H9 (cell line): Measurements from ENCODE around the gene ACAP2. TPM values are rescaled to one million over a fixed set of nuclear protein-coding genes. Genes with fewer than 3 reads are reported as not detected.

Experiments
- DNase-seq: peaks from one replicate; pipeline ENCODE4 v3.0.0-alpha.2; 2017
- H2AFZ ChIP-seq: one replicate; pipeline ENCODE4 v1.6.1; 2013; ENCODE audit warnings: mild to moderate bottlenecking, low read length, control low read depth, moderate library complexity
- H2AK5ac ChIP-seq: 2 replicates; pipeline ENCODE4 v1.6.1; 2013; ENCODE audit warnings: low read length, control low read depth, mixed read lengths; ENCODE audit not compliant: insufficient read length
- H2BK120ac ChIP-seq: one replicate; pipeline ENCODE4 v1.6.1; 2013; ENCODE audit warnings: low read depth, mild to moderate bottlenecking, low read length, control low read depth, inconsistent platforms; ENCODE audit not compliant: poor library complexity, severe bottlenecking
- H2BK12ac ChIP-seq: 2 replicates; pipeline ENCODE4 v1.6.1; 2013; ENCODE audit warnings: low read length, control low read depth, mixed read lengths, low read depth; ENCODE audit not compliant: insufficient read length
- H2BK15ac ChIP-seq: 2 replicates; pipeline ENCODE4 v1.6.1; 2013; ENCODE audit warnings: low read depth, low read length, control low read depth
- H2BK20ac ChIP-seq: one replicate; pipeline ENCODE4 v1.6.1; 2013; ENCODE audit warnings: low read depth, mild to moderate bottlenecking, low read length, control low read depth, inconsistent platforms; ENCODE audit not compliant: poor library complexity, severe bottlenecking
- H2BK5ac ChIP-seq: 2 replicates; pipeline ENCODE4 v1.6.1; 2013; ENCODE audit warnings: low read length, control low read depth, mixed read lengths; ENCODE audit not compliant: insufficient read length
- H3K14ac ChIP-seq: 2 replicates; pipeline ENCODE4 v1.6.1; 2013; ENCODE audit warnings: low read length, control low read depth; ENCODE audit not compliant: insufficient read depth
- H3K18ac ChIP-seq: 2 replicates; pipeline ENCODE4 v1.6.1; 2013; ENCODE audit warnings: low read depth, mild to moderate bottlenecking, mixed read lengths, low read length, control low read depth; ENCODE audit not compliant: insufficient read length
- H3K23ac ChIP-seq: 2 replicates; pipeline ENCODE4 v1.6.1; 2013; ENCODE audit warnings: low read length, control low read depth, mixed read lengths, low read depth; ENCODE audit not compliant: insufficient read length
- H3K23me2 ChIP-seq: 2 replicates; pipeline ENCODE4 v1.6.1; 2013; ENCODE audit warnings: low read depth, mild to moderate bottlenecking, mixed read lengths, low read length, control low read depth; ENCODE audit not compliant: insufficient read length, poor library complexity, severe bottlenecking
- H3K27ac ChIP-seq: 2 replicates; pipeline ENCODE4 v1.5.1; 2013; ENCODE audit warnings: low read length, control low read depth, mixed read lengths, low read depth; ENCODE audit not compliant: insufficient read length
- H3K27me3 ChIP-seq: 2 replicates; pipeline ENCODE4 v1.6.1; 2013; ENCODE audit warnings: low read length, control low read depth, inconsistent platforms; ENCODE audit not compliant: insufficient read depth
- H3K4ac ChIP-seq: 2 replicates; pipeline ENCODE4 v1.6.1; 2013; ENCODE audit warnings: low read depth, mild to moderate bottlenecking, control low read depth, inconsistent platforms, low read length, moderate library complexity
- H3K4me1 ChIP-seq: 2 replicates; pipeline ENCODE4 v1.6.1; 2013; ENCODE audit warnings: low read length, control low read depth, inconsistent platforms; ENCODE audit not compliant: insufficient read depth
- H3K4me2 ChIP-seq: 2 replicates; pipeline ENCODE4 v1.6.1; 2013; ENCODE audit warnings: low read length, control low read depth, mixed read lengths; ENCODE audit not compliant: insufficient read length, insufficient read depth
- H3K56ac ChIP-seq: 2 replicates; pipeline ENCODE4 v1.6.1; 2013; ENCODE audit warnings: low read depth, mild to moderate bottlenecking, mixed read lengths, low read length, control low read depth; ENCODE audit not compliant: insufficient read length
- H3K79me1 ChIP-seq: 2 replicates; pipeline ENCODE4 v1.6.1; 2013; ENCODE audit warnings: low read depth, mild to moderate bottlenecking, moderate library complexity, low read length, control low read depth, inconsistent platforms; ENCODE audit not compliant: insufficient read depth, poor library complexity, severe bottlenecking
- H3K79me2 ChIP-seq: 2 replicates; pipeline ENCODE4 v1.6.1; 2013; ENCODE audit warnings: low read length, control low read depth, inconsistent platforms; ENCODE audit not compliant: insufficient read depth
- H3K9ac ChIP-seq: 2 replicates; pipeline ENCODE4 v1.6.1; 2013; ENCODE audit warnings: low read length, control low read depth, mixed read lengths; ENCODE audit not compliant: insufficient read length; ENCODE audit errors: extremely low read depth
- H3K9me3 ChIP-seq: one replicate; pipeline ENCODE4 v1.6.1; 2013; ENCODE audit warnings: low read depth, low read length, inconsistent platforms; ENCODE audit not compliant: control insufficient read depth
- H3T11ph ChIP-seq: one replicate; pipeline ENCODE4 v1.6.1; 2013; ENCODE audit warnings: mild to moderate bottlenecking, low read length, control low read depth, inconsistent platforms
- H4K20me1 ChIP-seq: one replicate; pipeline ENCODE4 v1.6.1; 2013; ENCODE audit not compliant: control insufficient read depth, insufficient read length, insufficient read depth
- H4K5ac ChIP-seq: 2 replicates; pipeline ENCODE4 v1.6.1; 2013; ENCODE audit warnings: low read depth, mild to moderate bottlenecking, mixed read lengths, low read length, control low read depth; ENCODE audit not compliant: insufficient read length
- H4K8ac ChIP-seq: replicated peaks from 2 replicates; pipeline ENCODE4 v1.6.1; 2013; ENCODE audit warnings: low read length, control low read depth, mixed read lengths, low read depth; ENCODE audit not compliant: insufficient read length
- H4K91ac ChIP-seq: 2 replicates; pipeline ENCODE4 v1.6.1; 2013; ENCODE audit warnings: low read depth, mild to moderate bottlenecking, moderate library complexity, mixed read lengths, low read length, control low read depth; ENCODE audit not compliant: insufficient read length
- H3K27ac Mint-ChIP-seq, 3 experiments: 2 replicates in 2 of 3; 3 replicates in 1 of 3; pipeline ENCODE4 v1.8.0; 2020 to 2021; ENCODE audit warnings: mixed read lengths in 3 of 3, mild to moderate bottlenecking in 1 of 3, moderate library complexity in 1 of 3
- H3K27me3 Mint-ChIP-seq: 2 replicates; pipeline ENCODE4 v1.8.0; 2021; ENCODE audit warnings: low read depth, mild to moderate bottlenecking, moderate library complexity, mixed read lengths
- H3K36me3 Mint-ChIP-seq, 3 experiments: 2 replicates in 2 of 3; 3 replicates in 1 of 3; pipeline ENCODE4 v1.8.0; 2020 to 2021; ENCODE audit warnings: low read depth in 3 of 3, mixed read lengths in 3 of 3; ENCODE audit not compliant: insufficient read depth in 1 of 3
- H3K4me1 Mint-ChIP-seq, 2 experiments: 2 replicates each; pipeline ENCODE4 v1.8.0; 2020; ENCODE audit warnings: mixed read lengths in 2 of 2
- H3K4me3 Mint-ChIP-seq, 2 experiments: 2 replicates in 1 of 2; 3 replicates in 1 of 2; pipeline ENCODE4 v1.8.0; 2020 to 2021; ENCODE audit warnings: mild to moderate bottlenecking in 2 of 2, mixed read lengths in 2 of 2, moderate library complexity in 1 of 2
- H3K9me3 Mint-ChIP-seq, 2 experiments: 2 replicates in 1 of 2; 3 replicates in 1 of 2; pipeline ENCODE4 v1.8.0; 2020; ENCODE audit warnings: mild to moderate bottlenecking in 2 of 2, mixed read lengths in 2 of 2, moderate library complexity in 1 of 2
- WGBS: extraction: QIAGEN DNeasy Blood & Tissue Kit; methylation state at CpG from one replicate; pipeline ENCODE4 v1.1.7; 2013; ENCODE audit warnings: missing lambda C conversion rate, low lambda C conversion rate, mixed read lengths; ENCODE audit not compliant: insufficient read length; ENCODE audit errors: extremely low coverage; 5-methylcytosine and 5-hydroxymethylcytosine counted together
- total RNA-seq: library from RNA; stranded (reverse); gene quantifications from 2 replicates; pipeline ENCODE4 v1.2.1, GENCODE V29; 2021
- TF ChIP-seq, protein P1 (sequence below): fragments of 200-600 bp; sonication (generic); conservative IDR thresholded peaks from 3 replicates; pipeline ENCODE4 v1.8.0; 2021; ENCODE audit warnings: antibody characterized with exemption, mild to moderate bottlenecking

Gene ACAP2
- total RNA-seq, 1 experiment from 2014 or later: 30.8 TPM

DNA sequence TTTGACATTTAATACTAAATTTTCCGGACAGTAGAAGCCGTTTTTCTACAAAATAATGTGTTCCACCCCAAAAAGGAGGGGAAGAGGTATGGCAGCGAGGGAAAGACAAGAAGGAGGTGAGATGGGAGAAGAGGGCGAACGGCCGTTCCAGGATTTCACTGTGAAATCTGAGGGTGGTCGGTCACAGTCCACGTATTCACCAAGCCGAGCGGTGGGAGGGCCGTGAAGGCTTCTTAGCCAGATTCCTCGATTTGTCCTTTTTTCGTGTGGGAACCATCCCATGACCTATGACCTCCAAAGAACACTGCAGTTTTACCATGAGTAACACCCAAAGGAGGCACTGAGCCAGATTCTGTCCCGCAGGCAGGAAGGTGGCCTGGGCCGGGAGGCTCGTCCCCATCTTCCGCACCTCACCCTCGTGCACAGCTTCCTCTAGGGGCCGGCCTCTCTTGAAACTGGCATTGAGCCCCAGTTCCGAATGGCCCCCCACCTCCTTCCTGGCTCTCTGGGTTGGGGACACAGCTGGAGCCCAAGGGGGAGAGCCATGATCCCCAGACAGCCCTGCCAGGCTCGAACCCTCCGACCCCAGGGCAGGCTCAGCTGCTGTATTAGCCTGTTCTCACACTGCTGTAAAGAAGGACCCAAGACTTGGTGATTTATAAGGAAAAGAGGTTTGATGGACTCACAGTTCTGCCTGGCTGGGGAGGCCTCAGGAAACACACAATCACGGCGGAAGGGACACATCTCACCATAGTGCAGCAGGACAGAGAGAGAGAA is 195.5 kb downstream of the ACAP2 start:
- Histone ChIP-seq H2BK5ac (no peak overlapping the region), H3K4me1 (no peaks in the 10 kb centered on the region; the same call in 1 of the 2 replicates), H2AK5ac (no peak overlapping the region), H3K14ac (no peak overlapping the region; the same call in 1 of the 2 replicates), H2BK12ac (no peak overlapping the region), H3K4ac (no peak overlapping the region), H3K27me3 (no peaks in the 10 kb centered on the region), H2AFZ (no peak overlapping the region), H3K4me2 (no peak overlapping the region), H2BK120ac (no peak overlapping the region), H3K18ac (no peak overlapping the region), H2BK20ac (no peak overlapping the region), H3K23me2 (no peaks in the 10 kb centered on the region), H3T11ph (no peak overlapping the region), H3K9me3 (no peaks in the 10 kb centered on the region), H3K79me1 (peaks cover 3% of the 10 kb centered on the region), H4K91ac (no peak overlapping the region), H3K9ac (no peak overlapping the region), H4K5ac (no peak overlapping the region), H3K27ac (no peak overlapping the region), H2BK15ac (no peak overlapping the region), H3K23ac (no peak overlapping the region), H3K56ac (no peak overlapping the region), H3K79me2 (peaks cover 6% of the 10 kb centered on the region; the same call in 1 of the 2 replicates), H4K8ac (no peak overlapping the region), H4K20me1 (peaks cover 2% of the 10 kb centered on the region)
- WGBS: no CpG with 5 or more reads among the region's 24 CpGs
- Mint-ChIP-seq H3K4me1 (peaks cover 21 to 28% of the 10 kb centered on the region in 2 experiments), H3K4me3 (no peak overlapping the region), H3K36me3 (peaks cover 13 to 25% (median 25%) of the 10 kb centered on the region in 3 experiments; a peak in 6 of 7 replicates), H3K9me3 (0 out of 5 replicates have a peak, but pooled peaks cover 0 to 3% of the 10 kb centered on the region in 2 experiments), H3K27ac (peak overlapping the region in 2 of 3 experiments; percentile 65 to 83; a peak in 3 of 7 replicates), H3K27me3 (no peaks in the 10 kb centered on the region; the same call in none of the 2 replicates)
- TF ChIP-seq, protein P1, sequence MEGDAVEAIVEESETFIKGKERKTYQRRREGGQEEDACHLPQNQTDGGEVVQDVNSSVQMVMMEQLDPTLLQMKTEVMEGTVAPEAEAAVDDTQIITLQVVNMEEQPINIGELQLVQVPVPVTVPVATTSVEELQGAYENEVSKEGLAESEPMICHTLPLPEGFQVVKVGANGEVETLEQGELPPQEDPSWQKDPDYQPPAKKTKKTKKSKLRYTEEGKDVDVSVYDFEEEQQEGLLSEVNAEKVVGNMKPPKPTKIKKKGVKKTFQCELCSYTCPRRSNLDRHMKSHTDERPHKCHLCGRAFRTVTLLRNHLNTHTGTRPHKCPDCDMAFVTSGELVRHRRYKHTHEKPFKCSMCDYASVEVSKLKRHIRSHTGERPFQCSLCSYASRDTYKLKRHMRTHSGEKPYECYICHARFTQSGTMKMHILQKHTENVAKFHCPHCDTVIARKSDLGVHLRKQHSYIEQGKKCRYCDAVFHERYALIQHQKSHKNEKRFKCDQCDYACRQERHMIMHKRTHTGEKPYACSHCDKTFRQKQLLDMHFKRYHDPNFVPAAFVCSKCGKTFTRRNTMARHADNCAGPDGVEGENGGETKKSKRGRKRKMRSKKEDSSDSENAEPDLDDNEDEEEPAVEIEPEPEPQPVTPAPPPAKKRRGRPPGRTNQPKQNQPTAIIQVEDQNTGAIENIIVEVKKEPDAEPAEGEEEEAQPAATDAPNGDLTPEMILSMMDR: no peak
- DNase-seq: no peak
